GM19025 (cell line): Measurements from ENCODE around the gene KDM2B.
"Not testable (repeated sequence)": the region's sequence is repeated elsewhere in the genome, so short reads cannot be mapped to it uniquely, and the experiment has no call there.

Experiments
- ATAC-seq: cut with Tn5 transposase; IDR thresholded peaks from one replicate; pipeline ENCODE4 v1.9.1; 2021; ENCODE audit warnings: mild to moderate bottlenecking, low read depth, moderate library complexity; ENCODE audit not compliant: unreplicated experiment

KDM2B gene

GRCh38 chr12:121400332-121401139 lies 180.3 kb downstream of the KDM2B start:
- peak; percentile 34 for ATAC-seq

- peak; percentile 90 for ATAC-seq
These were observed 181.2 kb downstream of the KDM2B start, which contains the start of gene RNF34 for GRCh38 chr12:121399391-121400331. Gene RNF34 (plus strand): TSS chr12:121400118. CDS start chr12:121400213, 95 bp downstream.

GRCh38 chr12:121398355-121398754 lies 182.5 kb downstream of the KDM2B start:
- ATAC-seq = no peak

DNA sequence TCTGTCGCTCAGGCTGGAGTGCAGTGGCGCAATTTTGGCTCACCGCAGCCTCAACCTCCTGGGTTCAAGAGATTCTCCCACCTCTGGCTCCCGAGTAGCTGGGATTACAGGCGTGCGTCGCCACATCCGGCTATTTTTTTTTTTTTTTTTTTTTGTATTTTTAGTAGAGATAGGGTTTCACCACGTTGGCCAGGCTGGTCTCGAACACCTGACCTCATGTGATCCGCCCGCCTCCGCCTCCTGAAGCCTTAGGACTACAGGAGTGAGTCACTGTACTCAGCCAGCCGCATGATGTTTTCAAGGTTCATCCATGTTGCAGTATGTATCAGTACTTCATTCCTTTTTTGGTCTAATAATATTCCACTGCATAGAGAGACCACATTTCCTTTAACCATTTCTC lies 183.3 kb downstream of the KDM2B start:
- ATAC-seq = no peak

DNA sequence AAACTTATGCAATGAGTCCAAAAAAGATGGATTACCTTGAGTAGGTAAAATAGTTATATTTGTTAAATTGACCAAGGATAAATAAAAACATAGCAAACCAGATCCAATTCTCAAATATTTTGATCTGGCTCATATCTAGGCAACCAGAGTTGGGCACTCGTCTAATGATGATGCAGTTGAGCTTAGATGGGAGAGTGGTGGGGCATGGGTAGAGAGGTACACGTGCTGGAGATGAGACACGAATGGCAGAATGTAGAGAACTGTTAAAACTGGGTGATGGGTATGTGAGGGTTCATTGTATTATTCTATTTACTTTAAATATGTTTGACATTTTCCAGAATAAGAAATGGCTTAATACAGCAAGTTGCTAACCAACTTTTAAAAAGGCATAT lies 188.5 kb downstream of the KDM2B start:
- no peak for ATAC-seq

DNA sequence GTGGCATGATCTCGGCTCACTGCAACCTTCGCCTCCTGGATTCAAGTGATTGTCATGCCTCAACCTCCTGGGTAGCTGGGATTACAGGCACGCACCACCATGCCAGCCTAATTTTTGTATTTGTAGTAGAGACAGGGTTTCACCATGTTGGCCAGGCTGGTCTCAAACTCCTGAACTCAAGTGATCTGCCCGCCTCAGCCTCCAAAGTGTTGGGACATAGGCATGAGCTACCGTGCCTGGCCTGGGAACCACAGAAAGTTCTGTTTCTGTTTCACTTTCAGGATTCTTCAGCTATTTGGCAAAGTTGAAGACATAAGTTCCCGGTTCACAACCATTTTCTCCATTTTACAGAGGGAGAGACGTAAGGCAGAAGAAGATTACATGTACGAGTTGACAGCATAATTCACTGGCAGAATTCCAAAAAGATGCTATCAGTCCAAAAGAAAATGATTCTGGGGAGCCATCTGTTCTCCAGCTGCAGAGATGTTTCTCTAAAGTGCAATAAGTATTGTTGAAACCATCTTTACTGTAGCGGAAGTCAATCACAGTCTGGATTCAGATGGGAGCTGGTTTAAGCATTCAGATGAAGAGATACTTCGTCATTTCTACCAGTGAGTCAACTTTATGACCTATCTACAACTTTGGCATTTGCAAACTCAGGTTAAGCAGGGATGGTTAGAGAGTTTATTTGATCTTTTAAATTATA lies 189.1 kb downstream of the KDM2B start:
- ATAC-seq = no peak

- no peak for ATAC-seq
These were observed 190.0 kb downstream of the KDM2B start for GRCh38 chr12:121390856-121391255.

DNA sequence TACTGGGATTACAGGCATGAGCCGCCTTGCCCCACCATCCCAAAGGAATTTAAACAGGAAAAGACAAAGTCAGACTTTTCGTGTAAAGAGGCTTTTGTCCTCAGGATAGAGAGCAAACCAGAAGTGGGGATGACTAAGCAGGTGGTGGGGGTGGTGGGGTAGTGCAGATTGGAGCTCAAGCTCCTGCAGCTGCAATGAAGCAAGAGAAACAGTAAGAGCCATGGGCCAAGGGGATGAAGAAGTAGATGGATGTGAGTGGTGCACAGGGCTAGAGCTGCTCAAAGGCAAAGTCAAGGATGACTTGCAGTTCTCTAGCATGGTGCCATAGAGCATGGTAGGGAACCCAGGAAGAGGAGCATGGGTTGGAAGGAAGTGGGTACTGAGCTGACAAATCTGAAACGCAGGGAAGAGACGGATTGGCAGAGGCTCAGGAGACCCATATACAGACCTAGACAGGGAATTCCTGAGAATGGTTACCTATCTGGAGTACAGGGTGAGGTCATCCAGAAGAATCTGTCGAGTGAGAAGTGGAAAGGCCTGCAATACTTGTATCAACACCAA lies 192.3 kb downstream of the KDM2B start:
- no peak for ATAC-seq

- ATAC-seq = not testable (repeated sequence)
These were observed 195.9 kb downstream of the KDM2B start for GRCh38 chr12:121384891-121385290.

GRCh38 chr12:121383601-121384021 lies 197.2 kb downstream of the KDM2B start:
- ATAC-seq = no peak

GRCh38 chr12:121379945-121380344 lies 200.9 kb downstream of the KDM2B start:
- no peak for ATAC-seq
